GM12878 (cell line): Measurements from ENCODE around the gene MUC5AC. TPM values are rescaled to one million over a fixed set of nuclear protein-coding genes. Genes with fewer than 3 reads are reported as not detected.

ENCODE experiments used
- ATAC-seq: fragments of 200-7000 bp; cut with Tn5 transposase; 3 replicates; pipeline ENCODE4 v1.9.1; 2020; ENCODE audit warnings: mild to moderate bottlenecking, moderate library complexity
- BruUV-seq: library from RNA; stranded (reverse); fragments of 400-500 nt; replicated peaks from 2 replicates; lab custom pipeline; 2021; lab: Mats Ljungman, UMichigan
- CTCF ChIA-PET: fragments of 300-600 bp; sonication (Branson Sonifier 250); formaldehyde crosslinking; extraction: SDS; loops from one replicate; lab custom pipeline; 2021; ENCODE audit warnings: inconsistent platforms; lab: Yijun Ruan, JAX
- POLR2A ChIA-PET: fragments of 350-600 bp; formaldehyde crosslinking; extraction: SDS; loops from one replicate; lab custom pipeline; 2021; ENCODE audit warnings: inconsistent platforms; lab: Charles Lee
- RAD21 ChIA-PET: fragments of 300-600 bp; sonication (Branson Sonifier 250); formaldehyde crosslinking; loops from one replicate; lab custom pipeline; 2023; ENCODE audit warnings: antibody characterized with exemption; ENCODE audit not compliant: unreplicated experiment; lab: Charles Lee
- SMC1A ChIA-PET: fragments of 300-600 bp; sonication (Branson Sonifier 250); formaldehyde crosslinking; loops from one replicate; lab custom pipeline; 2023; ENCODE audit not compliant: unreplicated experiment, uncharacterized antibody; lab: Charles Lee
- DNase-seq: peaks from one replicate; pipeline ENCODE4 v3.0.0-alpha.2; 2011; ENCODE audit warnings: low read depth, low spot score
- FAIRE-seq: peaks from 3 replicates; lab custom pipeline; 2011; peaks lifted over from hg19 to GRCh38; lab: Jason Lieb, UNC
- H2AFZ ChIP-seq: 2 replicates; pipeline ENCODE4 v1.6.0; 2011; ENCODE audit warnings: low read depth, low read length, control low read depth; ENCODE audit not compliant: control insufficient read depth
- H3K27ac ChIP-seq: 2 replicates; pipeline ENCODE4 v1.5.1; 2011; ENCODE audit warnings: control low read depth; ENCODE audit not compliant: control insufficient read depth, insufficient read depth
- H3K27me3 ChIP-seq, 2 experiments: replicated peaks in 1 of 2; 2 replicates each; pipeline versions ENCODE4 v1.6.0 to v1.6.1; 2011; ENCODE audit warnings: low read length in 1 of 2; ENCODE audit not compliant: control insufficient read depth in 2 of 2, insufficient read depth in 2 of 2
- H3K36me3 ChIP-seq, 2 experiments: 2 replicates each; pipeline ENCODE4 v1.5.1; 2011; ENCODE audit warnings: low read length in 1 of 2; ENCODE audit not compliant: control insufficient read depth in 2 of 2, insufficient read depth in 2 of 2
- H3K4me1 ChIP-seq: 2 replicates; pipeline ENCODE4 v1.6.1; 2011; ENCODE audit warnings: mild to moderate bottlenecking, low read length, moderate library complexity, mixed read lengths; ENCODE audit not compliant: control insufficient read depth, insufficient read depth
- H3K4me2 ChIP-seq: 2 replicates; pipeline ENCODE4 v1.6.0; 2011; ENCODE audit warnings: control low read depth; ENCODE audit not compliant: control insufficient read depth, insufficient read depth
- H3K4me3 ChIP-seq: fragments of 200-600 bp; sonication (generic); 2 replicates; pipeline ENCODE4 v1.5.1; 2016
- H3K79me2 ChIP-seq: 2 replicates; pipeline ENCODE4 v1.6.0; 2011; ENCODE audit warnings: low read length; ENCODE audit not compliant: control insufficient read depth, insufficient read depth
- H3K9ac ChIP-seq: 2 replicates; pipeline ENCODE4 v1.8.0; 2011; ENCODE audit warnings: low read length, control low read depth, mixed read lengths; ENCODE audit not compliant: control insufficient read depth, insufficient read depth
- H3K9me3 ChIP-seq: replicated peaks from 3 replicates; pipeline ENCODE4 v1.5.1; 2011; ENCODE audit warnings: mild to moderate bottlenecking, low read length; ENCODE audit not compliant: control insufficient read depth, insufficient read depth
- H4K20me1 ChIP-seq: 2 replicates; pipeline ENCODE4 v1.6.0; 2011; ENCODE audit not compliant: control insufficient read depth, insufficient read depth
- ASH2L ChIP-seq: fragments of 300-600, 200-600 bp; sonication (generic); IDR thresholded peaks from 2 replicates; pipeline ENCODE4 v1.6.1; 2017; ENCODE audit warnings: low read depth, mild to moderate bottlenecking, borderline replicate concordance
- ATF7 ChIP-seq: fragments of 450-650 bp; IDR thresholded peaks from 2 replicates; pipeline ENCODE4 v1.6.1; 2016; ENCODE audit warnings: low read depth, mild to moderate bottlenecking
- ELK1 ChIP-seq: IDR thresholded peaks from 2 replicates; pipeline ENCODE4 v1.6.1; 2012; ENCODE audit warnings: low read depth, low read length, improper control_type of control experiment
- FOXM1 ChIP-seq: IDR thresholded peaks from 2 replicates; pipeline ENCODE4 v1.6.1; 2012; ENCODE audit warnings: low read depth, mild to moderate bottlenecking, inconsistent platforms, low read length, moderate library complexity
- IRF3 ChIP-seq: fragments of 450-650 bp; IDR thresholded peaks from 2 replicates; pipeline ENCODE4 v1.6.1; 2014; ENCODE audit warnings: mild to moderate bottlenecking
- KAT2A ChIP-seq: conservative IDR thresholded peaks from 2 replicates; pipeline ENCODE4 v1.6.1; 2011; ENCODE audit warnings: low read depth, low read length; ENCODE audit not compliant: control insufficient read depth
- NFXL1 ChIP-seq: fragments of 450-650 bp; IDR thresholded peaks from 2 replicates; pipeline ENCODE4 v1.6.1; 2017; ENCODE audit warnings: antibody characterized with exemption, mild to moderate bottlenecking, borderline replicate concordance
- PAX5 ChIP-seq: IDR thresholded peaks from 2 replicates; pipeline ENCODE4 v1.6.1; 2011; ENCODE audit warnings: low read depth, low read length, borderline replicate concordance
- RAD51 ChIP-seq: fragments of 450-650 bp; IDR thresholded peaks from 2 replicates; pipeline ENCODE4 v1.6.1; 2016; ENCODE audit warnings: moderate library complexity, mild to moderate bottlenecking, inconsistent platforms
- SMAD1 ChIP-seq: fragments of 450-650 bp; IDR thresholded peaks from 2 replicates; pipeline ENCODE4 v1.6.1; 2018; ENCODE audit warnings: mild to moderate bottlenecking, low read depth; ENCODE audit not compliant: partially characterized antibody
- USF1 ChIP-seq: IDR thresholded peaks from 2 replicates; pipeline ENCODE4 v1.6.1; 2011; ENCODE audit warnings: borderline replicate concordance, low read depth, mild to moderate bottlenecking, moderate library complexity, mixed read lengths, low read length; ENCODE audit not compliant: insufficient read depth; ENCODE audit errors: extremely low read length
- YY1 ChIP-seq: IDR thresholded peaks from 2 replicates; pipeline ENCODE4 v1.6.1; 2011; ENCODE audit warnings: low read depth, mild to moderate bottlenecking, low read length
- WGBS: methylation state at CpG from one replicate; pipeline ENCODE4 v1.1.6; 2016; ENCODE audit warnings: low lambda C conversion rate; ENCODE audit not compliant: insufficient replicate concordance, insufficient coverage; ENCODE audit errors: missing lambda C conversion rate; 5-methylcytosine and 5-hydroxymethylcytosine counted together
- in situ Hi-C: fragments of 300-500 bp; cut with MboI; formaldehyde crosslinking; loops from 9 replicates; pipeline ENCODE4 v1.14.3; 2018; ENCODE audit warnings: mixed read lengths
- intact Hi-C: fragments of 100-400 bp; cut with micrococcal nuclease; formaldehyde crosslinking; loops from one replicate; pipeline ENCODE4 v1.14.2; 2022; ENCODE audit not compliant: unreplicated experiment
- polyA plus RNA-seq, 11 experiments: library from polyadenylated mRNA; depleted of rRNA in 4 of 11; unstranded in 6 of 11; stranded (reverse) in 5 of 11; fragments of >200 nt; fragmentation: Nextera tagmentation in 4 of 11; fragmentation: Illumina TruSeq in 1 of 11; extraction: Ambion mirVana in 4 of 11; extraction: Trizol in 1 of 11; gene quantifications; 1 replicate in 1 of 11; 2 replicates in 10 of 11; pipeline versions ENCODE4 v1.2.1 to v1.2.3, GENCODE V29; 2011 to 2016; ENCODE audit warnings: inconsistent platforms in 2 of 11, missing spikeins in 2 of 11, low read depth in 1 of 11
- total RNA-seq, 4 experiments: library from RNA; depleted of rRNA in 3 of 4; stranded (reverse); fragments of >200 nt in 3 of 4; fragmentation: Illumina TruSeq in 1 of 4; extraction: Trizol in 1 of 4; gene quantifications; 2 replicates each; pipeline versions ENCODE4 v1.2.1 to v1.2.3, GENCODE V29; 2013 to 2021

MUC5AC gene
- total and polyA plus RNA-seq, 10 of the 15 experiments (the other 5 are each of a cell fraction or from before 2014, with no cell fraction given), result under 0.01 to 0.01 TPM; not detected in 8

- CTCF ChIA-PET, result no interaction called here
- SMC1A ChIA-PET, result no interaction called here
These were observed 26.5 kb upstream of the MUC5AC start for GRCh38 chr11:1131033-1131911.

More at GRCh38 chr11:1131033-1131911, 26.5 kb upstream of the MUC5AC start:
- ATAC-seq (no peak), FAIRE-seq (no peak), DNase-seq (no peak)
- Histone ChIP-seq H3K27ac (no peak overlapping the region), H4K20me1 (no peaks in the 10 kb centered on the region), H3K9ac (no peak overlapping the region), H3K4me2 (no peak overlapping the region), H3K79me2 (no peaks in the 10 kb centered on the region), H3K4me1 (no peaks in the 10 kb centered on the region), H3K9me3 (no peaks in the 10 kb centered on the region; the same call in 2 of the 3 replicates), H3K27me3 (no peaks in the 10 kb centered on the region), H3K4me3 (no peak overlapping the region), H3K36me3 (no peaks in the 10 kb centered on the region), H2AFZ (no peak overlapping the region)
- intact Hi-C loops, result no loop called here
- RAD21 ChIA-PET, result no interaction called here
- 48% methylated on average over 29 of the region's 29 CpGs for WGBS
- BruUV-seq, result no TSS peak
- in situ Hi-C loops, result no loop called here
- no peak for TF ChIP-seq IRF3
- TF ChIP-seq KAT2A, result no peak
- TF ChIP-seq NFXL1, result no peak
- no peak for TF ChIP-seq SMAD1
- no peak for TF ChIP-seq ATF7
- no peak for TF ChIP-seq RAD51
- TF ChIP-seq USF1, result no peak
- no peak for TF ChIP-seq ASH2L
- TF ChIP-seq YY1, result no peak
- no peak for TF ChIP-seq FOXM1
- no peak for TF ChIP-seq PAX5
- TF ChIP-seq ELK1, result no peak
- POLR2A ChIA-PET, result no interaction called here
